ENCODE data around the gene TBX18. TPM values are rescaled to one million over a fixed set of nuclear protein-coding genes. Genes with fewer than 3 reads are reported as not detected.

The TBX18 gene
- total and polyA plus RNA-seq, 2 donors (not counting 1 experiment from before 2014, with no cell fraction given) = 0.33 to 2.2 TPM

DNA sequence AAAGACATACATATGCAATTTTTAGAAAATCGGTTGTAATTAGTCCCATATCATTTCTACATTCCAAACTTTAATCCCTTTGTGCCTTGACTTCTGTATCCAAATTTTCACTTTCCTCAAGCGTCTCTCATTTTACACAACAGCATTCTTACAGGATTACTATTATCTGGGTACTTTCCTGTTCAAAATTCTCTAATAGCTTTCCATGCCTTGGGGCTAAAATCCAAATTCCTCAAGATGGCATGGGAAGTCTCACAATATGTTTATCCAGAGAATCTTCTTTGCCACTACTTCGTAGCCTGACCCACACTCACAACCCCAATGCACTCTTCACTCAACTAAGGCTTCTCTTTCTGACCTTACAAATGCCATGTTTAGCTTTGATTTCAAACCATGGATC, 125.0 kb downstream of the TBX18 start:
- Histone ChIP-seq H3K27me3 (ENCODE audit: control insufficient read depth, insufficient read depth, low read length) (no peaks in the 10 kb centered on the region), H3K36me3 (ENCODE audit: control insufficient read depth, insufficient read depth, low read length) (no peaks in the 10 kb centered on the region), H3K9ac (ENCODE audit: insufficient read depth, low read length) (no peak overlapping the region), H3K4me2 (ENCODE audit: extremely low read depth, insufficient read depth, low read length) (no peak overlapping the region), H2AFZ (ENCODE audit: low read length) (no peak overlapping the region), H3K27ac (ENCODE audit: insufficient read depth, low read length) (no peak overlapping the region), H3K4me3 (replicated peaks in 1 of 4; ENCODE audit: control extremely low read depth in 1 of 4, insufficient read depth in 1 of 4, low read depth in 3 of 4, low read length in 4 of 4) (no peak overlapping the region), H3K4me1 (ENCODE audit: control insufficient read depth, extremely low read depth, insufficient read depth, low read length) (no peaks in the 10 kb centered on the region), H4K20me1 (ENCODE audit: control insufficient read depth, extremely low read depth, insufficient read depth, low read length) (no peaks in the 10 kb centered on the region), H3K79me2 (ENCODE audit: control insufficient read depth, insufficient read depth, low read length) (no peaks in the 10 kb centered on the region), H3K9me3 (ENCODE audit: control insufficient read depth, insufficient read depth, low read depth, low read length) (no peaks in the 10 kb centered on the region)
- TF ChIP-seq, protein P1, sequence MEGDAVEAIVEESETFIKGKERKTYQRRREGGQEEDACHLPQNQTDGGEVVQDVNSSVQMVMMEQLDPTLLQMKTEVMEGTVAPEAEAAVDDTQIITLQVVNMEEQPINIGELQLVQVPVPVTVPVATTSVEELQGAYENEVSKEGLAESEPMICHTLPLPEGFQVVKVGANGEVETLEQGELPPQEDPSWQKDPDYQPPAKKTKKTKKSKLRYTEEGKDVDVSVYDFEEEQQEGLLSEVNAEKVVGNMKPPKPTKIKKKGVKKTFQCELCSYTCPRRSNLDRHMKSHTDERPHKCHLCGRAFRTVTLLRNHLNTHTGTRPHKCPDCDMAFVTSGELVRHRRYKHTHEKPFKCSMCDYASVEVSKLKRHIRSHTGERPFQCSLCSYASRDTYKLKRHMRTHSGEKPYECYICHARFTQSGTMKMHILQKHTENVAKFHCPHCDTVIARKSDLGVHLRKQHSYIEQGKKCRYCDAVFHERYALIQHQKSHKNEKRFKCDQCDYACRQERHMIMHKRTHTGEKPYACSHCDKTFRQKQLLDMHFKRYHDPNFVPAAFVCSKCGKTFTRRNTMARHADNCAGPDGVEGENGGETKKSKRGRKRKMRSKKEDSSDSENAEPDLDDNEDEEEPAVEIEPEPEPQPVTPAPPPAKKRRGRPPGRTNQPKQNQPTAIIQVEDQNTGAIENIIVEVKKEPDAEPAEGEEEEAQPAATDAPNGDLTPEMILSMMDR (conservative IDR thresholded peaks at IDR 0.05 in 1 of 2, IDR thresholded peaks at IDR 0.05 in 1 of 2; ENCODE audit: low read depth in 1 of 2, low read length in 2 of 2) = no peak
- no peak for TF ChIP-seq EZH2 (IDR thresholded peaks at IDR 0.05; ENCODE audit: low read length, missing control alignments)
- no peak for DNase-seq (ENCODE audit: low read depth in 2 of 2)

DNA sequence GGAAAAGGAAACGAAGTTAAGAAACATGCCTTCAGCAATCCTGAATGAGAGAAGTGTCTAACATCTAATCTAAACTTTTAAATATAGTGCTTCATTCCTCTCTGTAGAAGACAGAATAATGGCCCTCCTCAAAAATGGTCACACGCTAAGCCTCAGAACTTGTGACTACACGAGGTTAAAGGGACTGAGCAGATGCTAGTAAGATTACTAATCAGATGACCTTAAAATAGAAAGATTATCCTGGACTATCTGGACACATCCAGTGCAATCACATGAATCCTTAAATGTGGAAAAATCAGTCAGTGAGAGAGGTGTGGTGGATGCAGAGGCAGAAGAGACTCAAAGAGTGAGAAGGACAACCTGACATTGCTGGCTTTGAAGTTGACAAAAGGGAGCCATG, 126.1 kb downstream of the TBX18 start:
- TF ChIP-seq EZH2 (IDR thresholded peaks at IDR 0.05; ENCODE audit: low read length, missing control alignments) = no peak
- TF ChIP-seq, protein P1 (conservative IDR thresholded peaks at IDR 0.05 in 1 of 2, IDR thresholded peaks at IDR 0.05 in 1 of 2; ENCODE audit: low read depth in 1 of 2, low read length in 2 of 2) = no peak

More for the DNA sequence above, 126.1 kb downstream of the TBX18 start:
- H4K20me1 ChIP-seq (ENCODE audit: control insufficient read depth, extremely low read depth, insufficient read depth, low read length) = no peaks in the 10 kb centered on the region
- H3K36me3 ChIP-seq (ENCODE audit: control insufficient read depth, insufficient read depth, low read length) = no peaks in the 10 kb centered on the region
- H3K4me2 ChIP-seq (ENCODE audit: extremely low read depth, insufficient read depth, low read length) = no peak overlapping the region
- H3K4me3 ChIP-seq (replicated peaks in 1 of 4; ENCODE audit: control extremely low read depth in 1 of 4, insufficient read depth in 1 of 4, low read depth in 3 of 4, low read length in 4 of 4) = no peak overlapping the region
- H3K27ac ChIP-seq (ENCODE audit: insufficient read depth, low read length) = no peak overlapping the region
- no peak overlapping the region for H3K9ac ChIP-seq (ENCODE audit: insufficient read depth, low read length)
- H3K9me3 ChIP-seq (ENCODE audit: control insufficient read depth, insufficient read depth, low read depth, low read length) = no peaks in the 10 kb centered on the region
- H3K27me3 ChIP-seq (ENCODE audit: control insufficient read depth, insufficient read depth, low read length) = no peaks in the 10 kb centered on the region
- no peaks in the 10 kb centered on the region for H3K4me1 ChIP-seq (ENCODE audit: control insufficient read depth, extremely low read depth, insufficient read depth, low read length)
- no peak overlapping the region for H2AFZ ChIP-seq (ENCODE audit: low read length)
- H3K79me2 ChIP-seq (ENCODE audit: control insufficient read depth, insufficient read depth, low read length) = no peaks in the 10 kb centered on the region
- DNase-seq (ENCODE audit: low read depth in 2 of 2) = no peak

All from fibroblast of lung (primary cell).